H1 (cell line): ENCODE data around the gene ATG4C. TPM values are rescaled to one million over a fixed set of nuclear protein-coding genes. Genes with fewer than 3 reads are reported as not detected.

Source experiments
- RNF2 ChIP-seq: fragments of 200-900, 300-1000 bp; sonication (generic); IDR thresholded peaks from 2 replicates; pipeline ENCODE4 v1.7.1; 2016; ENCODE audit warnings: borderline replicate concordance, low read depth, mild to moderate bottlenecking, antibody characterized with exemption, low read length; ENCODE audit not compliant: poor library complexity, severe bottlenecking; ENCODE audit errors: missing control alignments
- polyA plus RNA-seq, 7 experiments: library from polyadenylated mRNA; depleted of rRNA in 3 of 7; stranded (reverse) in 5 of 7; unstranded in 2 of 7; fragments of >200 nt in 5 of 7; fragments of 200-250 nt in 2 of 7; gene quantifications; 1 replicate in 5 of 7; 2 replicates in 1 of 7; 4 replicates in 1 of 7; pipeline versions ENCODE4 v1.2.1 to v1.2.3, GENCODE V29; 2011 to 2013; ENCODE audit warnings: missing spikeins in 2 of 7, mixed read lengths in 2 of 7
- total RNA-seq: library from RNA; stranded (reverse); fragmentation: NEBNext Ultra II Directional; extraction: Animal tissue kit (Norgen Biotek cat#: 25700); gene quantifications from 2 replicates; pipeline ENCODE4 v1.2.1, GENCODE V29; 2021

Gene ATG4C
- total and polyA plus RNA-seq, 2 of the 8 experiments (the other 6 are each of a cell fraction or from before 2014, with no cell fraction given) = 5.1 to 22.2 TPM

- no peak for TF ChIP-seq RNF2
Measured at GRCh38 chr1:62746809-62747138, 37.2 kb upstream of the ATG4C start (continued).
